Upper lobe of left lung (tissue), 4 donors: ENCODE measurements around the gene CDSN.

ENCODE experiments used
- CTCF ChIP-seq, 6 experiments: fragments of 450-650 bp in 4 of 6; fragments of 200-600 bp in 2 of 6; sonication (generic) in 2 of 6; IDR thresholded peaks; one replicate each; pipeline ENCODE4 v1.5.1; 2016 to 2019; ENCODE audit warnings: antibody characterized with exemption in 6 of 6
- EP300 ChIP-seq, 4 donors: sonication (generic); formaldehyde crosslinking; IDR thresholded peaks; one replicate each; pipeline ENCODE4 v1.5.1; 2017; ENCODE audit warnings: antibody characterized with exemption in 4 of 4, control low read depth in 2 of 4

DNA sequence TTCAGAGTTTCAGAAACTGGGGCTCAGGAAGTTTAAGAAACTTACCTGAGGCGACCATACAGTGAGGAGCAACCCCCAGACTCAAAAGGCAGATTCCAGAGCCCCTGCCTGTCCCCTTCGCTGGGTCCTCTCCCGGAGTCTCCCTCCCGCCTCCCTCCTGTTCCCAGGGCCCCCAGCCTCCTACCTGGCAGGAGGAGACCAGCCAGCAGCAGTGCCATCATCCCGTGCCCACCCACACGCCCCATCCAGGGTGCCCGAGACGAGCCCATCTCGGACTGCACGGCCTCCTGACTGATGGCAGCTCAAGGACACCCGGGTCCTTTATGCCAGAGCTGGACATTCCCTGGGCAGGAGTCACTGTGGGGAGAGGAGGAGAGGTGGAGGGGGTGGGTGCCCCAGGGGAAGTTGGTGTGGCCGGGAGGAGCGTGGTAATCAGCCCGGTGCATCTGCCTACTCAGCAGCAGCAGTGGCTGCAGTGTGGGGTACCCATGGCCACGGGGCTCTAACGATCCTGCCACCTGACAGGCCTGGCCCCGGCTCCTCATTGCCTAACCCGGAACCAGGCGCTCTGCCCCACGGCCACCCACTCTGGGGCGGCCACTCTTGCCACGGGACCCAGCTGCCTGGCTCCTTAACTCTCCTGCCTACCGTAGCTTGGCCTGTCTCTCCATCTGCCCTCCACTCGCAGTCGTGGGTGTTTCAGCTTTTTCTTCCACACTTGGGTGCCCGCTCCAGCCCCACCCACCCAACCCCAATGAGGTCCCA lies at the start of gene CDSN:
- no peak for TF ChIP-seq CTCF (IDR thresholded peaks at IDR 0.05)
- no peak for TF ChIP-seq EP300 (IDR thresholded peaks at IDR 0.05)
